RWPE2 (cell line): ENCODE data around the gene KRTDAP.

Experiments used
- ATAC-seq: fragments of 200-7000 bp; cut with Tn5 transposase; 3 replicates; pipeline ENCODE4 v1.9.1; 2021; ENCODE audit warnings: low read depth
- DNase-seq: peaks from one replicate; pipeline ENCODE4 v3.0.0-alpha.2; 2020; ENCODE audit warnings: low spot score
- H3K27ac ChIP-seq: fragments of 450-650 bp; 2 replicates; pipeline ENCODE4 v1.5.1; 2017; ENCODE audit warnings: mild to moderate bottlenecking; ENCODE audit not compliant: poor library complexity, severe bottlenecking
- H3K27me3 ChIP-seq: fragments of 250-450 bp; sonication (Bioruptor Pico); 2 replicates; pipeline ENCODE4 v1.5.1; 2021; ENCODE audit warnings: mild to moderate bottlenecking, moderate library complexity; ENCODE audit not compliant: insufficient read depth, poor library complexity, severe bottlenecking
- H3K36me3 ChIP-seq: fragments of 250-450 bp; sonication (Bioruptor Pico); 2 replicates; pipeline ENCODE4 v1.5.1; 2020; ENCODE audit warnings: low read depth, mild to moderate bottlenecking, moderate library complexity
- H3K4me1 ChIP-seq: fragments of 250-450 bp; sonication (Bioruptor Pico); 2 replicates; pipeline ENCODE4 v1.5.1; 2021; ENCODE audit warnings: mild to moderate bottlenecking, moderate library complexity; ENCODE audit not compliant: insufficient read depth, poor library complexity, severe bottlenecking
- H3K4me3 ChIP-seq: fragments of 250-450 bp; sonication (Bioruptor Pico); 2 replicates; pipeline ENCODE4 v1.5.1; 2021; ENCODE audit warnings: mild to moderate bottlenecking, moderate library complexity; ENCODE audit not compliant: severe bottlenecking
- H3K9me3 ChIP-seq: fragments of 250-450 bp; sonication (Bioruptor Pico); 2 replicates; pipeline ENCODE4 v1.5.1; 2021; ENCODE audit warnings: mild to moderate bottlenecking, moderate library complexity; ENCODE audit not compliant: severe bottlenecking
- CTCF ChIP-seq: fragments of 450-650 bp; IDR thresholded peaks from one replicate; pipeline ENCODE4 v1.5.1; 2017; ENCODE audit warnings: mild to moderate bottlenecking, moderate library complexity; ENCODE audit not compliant: poor library complexity, severe bottlenecking

The KRTDAP gene

GRCh38 chr19:35437406-35437951, 52.8 kb downstream of the KRTDAP start:
- Histone ChIP-seq H3K4me3 (no peak overlapping the region), H3K27ac (no peak overlapping the region), H3K27me3 (no peaks in the 10 kb centered on the region), H3K9me3 (no peaks in the 10 kb centered on the region), H3K36me3 (no peaks in the 10 kb centered on the region), H3K4me1 (peaks cover 4% of the 10 kb centered on the region)
- no peak for TF ChIP-seq CTCF
- ATAC-seq: no peak
- no peak for DNase-seq
